Coronary artery (tissue), 2 donors: ENCODE results near the gene SERPINH1.

Experiments
- DNase-seq: peaks from one replicate; pipeline ENCODE4 v3.0.0-alpha.2; 2017; ENCODE audit warnings: low spot score
- H3K27ac ChIP-seq, 2 donors: fragments of 200-600 bp; sonication (generic); one replicate each; pipeline ENCODE4 v1.5.1; 2016 to 2019
- H3K4me3 ChIP-seq: fragments of 200-600 bp; sonication (generic); 2 replicates; pipeline ENCODE4 v1.5.1; 2016; ENCODE audit warnings: mild to moderate bottlenecking, moderate library complexity
- CTCF ChIP-seq: fragments of 200-600 bp; sonication (generic); IDR thresholded peaks from one replicate; pipeline ENCODE4 v1.5.1; 2019; ENCODE audit warnings: antibody characterized with exemption

Gene SERPINH1

GRCh38 chr11:75562048-75562835 lies at the start of gene SERPINH1:
SERPINH1 (plus strand) TSS chr11:75562253; CDS start chr11:75566350, 4,097 bp downstream.
- DNase-seq = peak; percentile 94
- H3K27ac ChIP-seq = peak within 1 kb of the TSS; percentile 95 to 99
- peak within 1 kb of the TSS; percentile 88 for H3K4me3 ChIP-seq
- TF ChIP-seq CTCF = no peak

- no peak for TF ChIP-seq CTCF
- Histone ChIP-seq H3K4me3 (no peak overlapping the region), H3K27ac (no peak overlapping the region)
- DNase-seq = no peak
These were observed 48.8 kb upstream of the SERPINH1 start for GRCh38 chr11:75513250-75513649.

GRCh38 chr11:75514596-75514995 lies 47.5 kb upstream of the SERPINH1 start:
- TF ChIP-seq CTCF = no peak
- Histone ChIP-seq H3K4me3 (no peak overlapping the region), H3K27ac (no peak overlapping the region)
- DNase-seq = no peak

- TF ChIP-seq CTCF = no peak
- H3K4me3 ChIP-seq = no peak overlapping the region
- no peak for DNase-seq
- no peak overlapping the region for H3K27ac ChIP-seq
These were observed 45.9 kb upstream of the SERPINH1 start for GRCh38 chr11:75516140-75516539.

- Histone ChIP-seq H3K27ac (no peak overlapping the region), H3K4me3 (no peak overlapping the region)
- no peak for TF ChIP-seq CTCF
- DNase-seq = no peak
These were observed 45.2 kb upstream of the SERPINH1 start for GRCh38 chr11:75516886-75517285.

GRCh38 chr11:75518204-75518549 lies 43.9 kb upstream of the SERPINH1 start:
- Histone ChIP-seq H3K4me3 (no peak overlapping the region), H3K27ac (no peak overlapping the region)
- DNase-seq = no peak
- TF ChIP-seq CTCF = no peak
